IMR-90 (cell line): Measurements from ENCODE around the gene PPP1R14D. TPM values are rescaled to one million over a fixed set of nuclear protein-coding genes. Genes with fewer than 3 reads are reported as not detected.

Experiments
- ATAC-seq: fragments of 200-7000 bp; cut with Tn5 transposase; 2 replicates; pipeline ENCODE4 v1.9.1; 2020; ENCODE audit warnings: low read depth, mild to moderate bottlenecking, moderate library complexity
- BruUV-seq: library from RNA; stranded (reverse); fragments of 400-500 nt; replicated peaks from 2 replicates; lab custom pipeline; 2021; lab: Mats Ljungman, UMichigan
- CTCF ChIA-PET: fragments of 300-600 bp; formaldehyde crosslinking; extraction: SDS; loops from one replicate; lab custom pipeline; 2021; ENCODE audit warnings: antibody characterized with exemption; lab: Yijun Ruan, JAX
- POLR2A ChIA-PET: fragments of 300-600 bp; sonication (Branson Sonifier 250); formaldehyde crosslinking; loops from one replicate; lab custom pipeline; 2022; ENCODE audit warnings: antibody characterized with exemption; ENCODE audit not compliant: unreplicated experiment; lab: Charles Lee
- DNase-seq: peaks from one replicate; pipeline ENCODE4 v3.0.0; 2013
- H2AFZ ChIP-seq: replicated peaks from 2 replicates; pipeline ENCODE3; 2013; ENCODE audit warnings: low read length, mild to moderate bottlenecking; ENCODE audit not compliant: poor library complexity
- H2AK5ac ChIP-seq: 2 replicates; pipeline ENCODE4 v1.6.1; 2013; ENCODE audit warnings: low read depth, low read length, inconsistent platforms
- H2AK9ac ChIP-seq: replicated peaks from 2 replicates; pipeline ENCODE3; 2013; ENCODE audit warnings: mild to moderate bottlenecking, low read depth, low read length, moderate library complexity; ENCODE audit not compliant: poor library complexity
- H2BK120ac ChIP-seq: 2 replicates; pipeline ENCODE4 v1.6.1; 2013; ENCODE audit warnings: low read depth, low read length, inconsistent platforms
- H2BK15ac ChIP-seq: 3 replicates; pipeline ENCODE4 v1.6.1; 2013; ENCODE audit warnings: low read depth, low read length, inconsistent platforms
- H2BK20ac ChIP-seq: 2 replicates; pipeline ENCODE4 v1.6.1; 2013; ENCODE audit warnings: low read depth, mild to moderate bottlenecking, inconsistent platforms, low read length, moderate library complexity
- H2BK5ac ChIP-seq: 2 replicates; pipeline ENCODE4 v1.6.1; 2013; ENCODE audit warnings: mild to moderate bottlenecking, low read depth, low read length, inconsistent platforms; ENCODE audit not compliant: poor library complexity, severe bottlenecking
- H3K14ac ChIP-seq: replicated peaks from 2 replicates; pipeline ENCODE4 v1.6.1; 2013; ENCODE audit warnings: low read depth, low read length, inconsistent platforms
- H3K18ac ChIP-seq: 2 replicates; pipeline ENCODE4 v1.6.1; 2013; ENCODE audit warnings: low read depth, low read length, control low read depth
- H3K23ac ChIP-seq: 2 replicates; pipeline ENCODE4 v1.6.1; 2013; ENCODE audit warnings: low read depth, low read length, inconsistent platforms
- H3K27ac ChIP-seq: 2 replicates; pipeline ENCODE4 v1.5.1; 2013; ENCODE audit warnings: mild to moderate bottlenecking, control low read depth, low read length; ENCODE audit not compliant: insufficient read depth
- H3K27me3 ChIP-seq: 2 replicates; pipeline ENCODE4 v1.6.1; 2013; ENCODE audit warnings: low read length; ENCODE audit not compliant: control insufficient read depth, insufficient read depth
- H3K36me3 ChIP-seq: 2 replicates; pipeline ENCODE4 v1.6.1; 2013; ENCODE audit warnings: low read length, mixed read lengths; ENCODE audit not compliant: control insufficient read depth, insufficient read depth
- H3K4ac ChIP-seq: 2 replicates; pipeline ENCODE4 v1.6.1; 2013; ENCODE audit warnings: low read depth, low read length, inconsistent platforms
- H3K4me1 ChIP-seq: 2 replicates; pipeline ENCODE4 v1.6.1; 2013; ENCODE audit warnings: low read length, mixed read lengths; ENCODE audit not compliant: control insufficient read depth, insufficient read depth
- H3K4me2 ChIP-seq: 2 replicates; pipeline ENCODE4 v1.6.1; 2013; ENCODE audit warnings: low read depth, mild to moderate bottlenecking, control low read depth, low read length, moderate library complexity
- H3K4me3 ChIP-seq: 2 replicates; pipeline ENCODE4 v1.5.1; 2013; ENCODE audit warnings: low read depth, mild to moderate bottlenecking, control low read depth, low read length, moderate library complexity; ENCODE audit not compliant: insufficient read depth
- H3K56ac ChIP-seq: 2 replicates; pipeline ENCODE4 v1.6.1; 2013; ENCODE audit warnings: low read length, inconsistent platforms; ENCODE audit not compliant: insufficient read depth; ENCODE audit errors: extremely low read depth
- H3K79me1 ChIP-seq, 2 experiments: 2 replicates each; pipeline ENCODE4 v1.6.1; 2013; ENCODE audit warnings: low read length in 2 of 2, inconsistent platforms in 1 of 2, low read depth in 1 of 2
- H3K9ac ChIP-seq: 2 replicates; pipeline ENCODE4 v1.6.1; 2013; ENCODE audit warnings: low read depth, low read length, control low read depth
- H3K9me1 ChIP-seq: 2 replicates; pipeline ENCODE4 v1.6.1; 2013; ENCODE audit warnings: low read length, inconsistent platforms; ENCODE audit not compliant: insufficient read depth
- H3K9me3 ChIP-seq: 2 replicates; pipeline ENCODE4 v1.6.1; 2013; ENCODE audit warnings: low read length; ENCODE audit not compliant: control insufficient read depth, insufficient read depth
- H4K20me1 ChIP-seq: 2 replicates; pipeline ENCODE4 v1.6.1; 2013; ENCODE audit warnings: low read length, inconsistent platforms; ENCODE audit not compliant: insufficient read depth
- H4K5ac ChIP-seq: 2 replicates; pipeline ENCODE4 v1.6.1; 2013; ENCODE audit warnings: mild to moderate bottlenecking, low read depth, low read length, control low read depth
- H4K8ac ChIP-seq, 2 experiments: 2 replicates each; pipeline ENCODE4 v1.6.1; 2013; ENCODE audit warnings: low read depth in 2 of 2, low read length in 2 of 2, control low read depth in 1 of 2, inconsistent platforms in 1 of 2
- H4K91ac ChIP-seq: 2 replicates; pipeline ENCODE4 v1.6.1; 2013; ENCODE audit warnings: low read depth, low read length, inconsistent platforms; ENCODE audit not compliant: insufficient read depth
- BHLHE40 ChIP-seq: fragments of 150-350 bp; IDR thresholded peaks from 2 replicates; pipeline ENCODE4 v1.6.1; 2016; ENCODE audit warnings: mild to moderate bottlenecking, low read depth, low read length
- CEBPB ChIP-seq: IDR thresholded peaks from 2 replicates; pipeline ENCODE4 v1.6.1; 2012; ENCODE audit warnings: low read depth, low read length, improper control_type of control experiment
- CHD1 ChIP-seq: IDR thresholded peaks from 2 replicates; pipeline ENCODE4 v1.6.1; 2012; ENCODE audit warnings: low read depth, low read length, improper control_type of control experiment
- ELK1 ChIP-seq: fragments of 150-350 bp; IDR thresholded peaks from 2 replicates; pipeline ENCODE4 v1.6.1; 2016; ENCODE audit warnings: low read depth, mild to moderate bottlenecking, low read length, moderate library complexity, borderline replicate concordance
- MAZ ChIP-seq: IDR thresholded peaks from 2 replicates; pipeline ENCODE4 v1.6.1; 2012; ENCODE audit warnings: low read depth, mild to moderate bottlenecking, low read length, improper control_type of control experiment, moderate library complexity, borderline replicate concordance
- MXI1 ChIP-seq: IDR thresholded peaks from 2 replicates; pipeline ENCODE4 v1.6.1; 2012; ENCODE audit warnings: low read depth, mild to moderate bottlenecking, low read length, moderate library complexity, borderline replicate concordance
- NFE2L2 ChIP-seq: fragments of 150-350 bp; IDR thresholded peaks from 2 replicates; pipeline ENCODE4 v1.6.1; 2016; ENCODE audit warnings: low read depth, mild to moderate bottlenecking, low read length
- POLR2A ChIP-seq: IDR thresholded peaks from 2 replicates; pipeline ENCODE4 v1.6.1; 2012; ENCODE audit warnings: mild to moderate bottlenecking, low read depth, low read length
- RAD21 ChIP-seq: IDR thresholded peaks from 2 replicates; pipeline ENCODE4 v1.6.1; 2012; ENCODE audit warnings: low read length, improper control_type of control experiment
- RCOR1 ChIP-seq: IDR thresholded peaks from 2 replicates; pipeline ENCODE4 v1.6.1; 2012; ENCODE audit warnings: mild to moderate bottlenecking, low read length, improper control_type of control experiment; ENCODE audit not compliant: insufficient replicate concordance
- RFX5 ChIP-seq: IDR thresholded peaks from 2 replicates; pipeline ENCODE4 v1.8.0; 2012; ENCODE audit warnings: low read depth, mild to moderate bottlenecking, low read length, moderate library complexity
- WGBS, 2 experiments: methylation state at CpG; one replicate each; pipeline versions ENCODE4 v1.1.5 to v1.1.7; 2013; ENCODE audit warnings: missing lambda C conversion rate in 2 of 2; ENCODE audit not compliant: insufficient read length in 1 of 2; ENCODE audit errors: extremely low coverage in 2 of 2; 5-methylcytosine and 5-hydroxymethylcytosine counted together
- dilution Hi-C: fragments of 300-500 bp; cut with HindIII; formaldehyde crosslinking; loops from one replicate; pipeline ENCODE4 v1.14.3; 2018; ENCODE audit warnings: low sequenced_read_pairs; ENCODE audit not compliant: unreplicated experiment
- in situ Hi-C: fragments of 300-500 bp; cut with MboI; formaldehyde crosslinking; loops from 3 replicates; pipeline ENCODE4 v1.14.3; 2019; ENCODE audit warnings: low sequenced_read_pairs, inconsistent platforms, mixed read lengths
- intact Hi-C: fragments of 100-400 bp; cut with micrococcal nuclease; formaldehyde crosslinking; loops from 2 replicates; pipeline ENCODE4 v1.10.0; 2022
- polyA plus RNA-seq, 3 experiments: library from polyadenylated mRNA; depleted of rRNA; stranded (reverse); fragments of >200 nt; gene quantifications; 2 replicates each; pipeline ENCODE4 v1.2.3, GENCODE V29; 2012; ENCODE audit warnings: low replicate concordance in 1 of 3
- total RNA-seq: library from RNA; depleted of rRNA; stranded (reverse); fragments of >200 nt; gene quantifications from 2 replicates; pipeline ENCODE4 v1.2.3, GENCODE V29; 2012
- TF ChIP-seq, protein P1 (sequence below): conservative IDR thresholded peaks from 2 replicates; pipeline ENCODE4 v1.5.1; 2012; ENCODE audit warnings: mild to moderate bottlenecking, low read depth, low read length, improper control_type of control experiment

Gene PPP1R14D
- total and polyA plus RNA-seq, 2 of the 4 experiments (the other 2 are of a cell fraction), result not detected

DNA sequence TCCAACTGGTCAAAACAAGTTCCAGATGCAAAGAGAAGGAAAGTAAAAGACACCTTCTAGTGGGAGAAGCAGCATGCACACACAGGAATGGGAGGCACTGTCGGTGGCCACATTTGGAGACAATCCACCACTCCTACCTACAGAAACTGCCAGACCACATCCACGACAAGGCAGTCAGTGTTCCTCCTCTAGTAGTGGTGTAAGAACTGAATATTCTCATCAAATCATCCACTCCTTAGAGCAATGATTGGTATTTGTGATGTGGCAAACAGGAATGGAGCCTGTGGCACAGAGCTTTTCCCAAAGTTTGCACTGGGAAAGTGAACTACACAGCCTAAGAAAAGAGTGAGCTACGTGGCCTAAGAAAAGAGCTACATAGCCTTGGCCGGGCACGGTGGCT, 10.2 kb upstream of the PPP1R14D start:
- BruUV-seq, result no TSS peak
- no peak overlapping the region for H2AK5ac ChIP-seq

More for the DNA sequence above, 10.2 kb upstream of the PPP1R14D start:
- H2BK20ac ChIP-seq, result no peak overlapping the region
- WGBS, 2 experiments, result 83% methylated on average over 1 of the region's 5 CpGs; no CpG with 5 or more reads in 1 of the 2 experiments
- intact Hi-C loops (no loop called here), dilution Hi-C loops (no loop called here), in situ Hi-C loops (no loop called here)
- peak overlapping the region; percentile 89; the same call in 1 of the 2 replicates for H4K5ac ChIP-seq
- H4K8ac ChIP-seq, result 0 out of 4 replicates have a peak overlapping the region, but pooled peaks of 1 of the 2 experiments have one; percentile 28
- no peaks in the 10 kb centered on the region for H3K9me1 ChIP-seq
- no peak overlapping the region for H2BK15ac ChIP-seq
- no peak overlapping the region for H2BK120ac ChIP-seq
- TF ChIP-seq ELK1, result no peak
- TF ChIP-seq MXI1, result no peak
- TF ChIP-seq MAZ, result no peak
- no peak for TF ChIP-seq POLR2A
- no peak for TF ChIP-seq BHLHE40
- TF ChIP-seq, protein P1, sequence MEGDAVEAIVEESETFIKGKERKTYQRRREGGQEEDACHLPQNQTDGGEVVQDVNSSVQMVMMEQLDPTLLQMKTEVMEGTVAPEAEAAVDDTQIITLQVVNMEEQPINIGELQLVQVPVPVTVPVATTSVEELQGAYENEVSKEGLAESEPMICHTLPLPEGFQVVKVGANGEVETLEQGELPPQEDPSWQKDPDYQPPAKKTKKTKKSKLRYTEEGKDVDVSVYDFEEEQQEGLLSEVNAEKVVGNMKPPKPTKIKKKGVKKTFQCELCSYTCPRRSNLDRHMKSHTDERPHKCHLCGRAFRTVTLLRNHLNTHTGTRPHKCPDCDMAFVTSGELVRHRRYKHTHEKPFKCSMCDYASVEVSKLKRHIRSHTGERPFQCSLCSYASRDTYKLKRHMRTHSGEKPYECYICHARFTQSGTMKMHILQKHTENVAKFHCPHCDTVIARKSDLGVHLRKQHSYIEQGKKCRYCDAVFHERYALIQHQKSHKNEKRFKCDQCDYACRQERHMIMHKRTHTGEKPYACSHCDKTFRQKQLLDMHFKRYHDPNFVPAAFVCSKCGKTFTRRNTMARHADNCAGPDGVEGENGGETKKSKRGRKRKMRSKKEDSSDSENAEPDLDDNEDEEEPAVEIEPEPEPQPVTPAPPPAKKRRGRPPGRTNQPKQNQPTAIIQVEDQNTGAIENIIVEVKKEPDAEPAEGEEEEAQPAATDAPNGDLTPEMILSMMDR, result no peak
- no peak for TF ChIP-seq RAD21
- TF ChIP-seq RCOR1, result no peak
- no peak for TF ChIP-seq CHD1
- no peak for TF ChIP-seq CEBPB
- no peak for TF ChIP-seq RFX5
- TF ChIP-seq NFE2L2, result no peak
- H2AFZ ChIP-seq, result no peak overlapping the region
- H3K4me1 ChIP-seq, result peaks cover 3% of the 10 kb centered on the region
- H3K4ac ChIP-seq, result no peak overlapping the region
- H3K27me3 ChIP-seq, result peaks cover 17% of the 10 kb centered on the region
- no peak overlapping the region for H4K91ac ChIP-seq
- no peak overlapping the region for H3K56ac ChIP-seq
- H2AK9ac ChIP-seq, result no peak overlapping the region
- H3K36me3 ChIP-seq, result no peaks in the 10 kb centered on the region
- no peak overlapping the region for H3K23ac ChIP-seq
- ChIA-PET POLR2A (no interaction called here), CTCF (interaction anchor here (0.6 kb wide), 2 partner anchors 37 to 93 kb away, joined by 3 read pairs; no protein-coding TSS in a partner anchor)
- H4K20me1 ChIP-seq, result peaks cover 5% of the 10 kb centered on the region; the same call in 1 of the 2 replicates
- H2BK5ac ChIP-seq, result no peak overlapping the region
- peak overlapping the region; percentile 75 for H3K18ac ChIP-seq
- H3K9me3 ChIP-seq, result no peaks in the 10 kb centered on the region
- H3K9ac ChIP-seq, result no peak overlapping the region
- no peak overlapping the region for H3K14ac ChIP-seq
- ATAC-seq, result peak; percentile 73
- H3K79me1 ChIP-seq, result no peaks in the 10 kb centered on the region
- H3K4me3 ChIP-seq, result no peak overlapping the region
- no peak overlapping the region for H3K27ac ChIP-seq
- H3K4me2 ChIP-seq, result peak overlapping the region; percentile 58; the same call in 1 of the 2 replicates
- DNase-seq, result peak; percentile 21
